ENCODE results near the gene PLCXD3.

GRCh38 chr5:41306005-41306404, 204.4 kb downstream of the PLCXD3 start:
- TF ChIP-seq POLR2A (IDR thresholded peaks at IDR 0.05; ENCODE audit: low read depth, low read length) (no peak), POLR2AphosphoS5 (IDR thresholded peaks at IDR 0.05; ENCODE audit: low read depth, low read length) (no peak)

Data from GM12892 (cell line).